GM12878 (cell line): ENCODE data around the gene METAP1D. TPM values are rescaled to one million over a fixed set of nuclear protein-coding genes. Genes with fewer than 3 reads are reported as not detected.

Experiments used
- ATAC-seq: fragments of 200-7000 bp; cut with Tn5 transposase; 3 replicates; pipeline ENCODE4 v1.9.1; 2020; ENCODE audit warnings: mild to moderate bottlenecking, moderate library complexity
- BruUV-seq: library from RNA; stranded (reverse); fragments of 400-500 nt; replicated peaks from 2 replicates; lab custom pipeline; 2021; lab: Mats Ljungman, UMichigan
- CTCF ChIA-PET: fragments of 300-600 bp; sonication (Branson Sonifier 250); formaldehyde crosslinking; extraction: SDS; loops from one replicate; lab custom pipeline; 2021; ENCODE audit warnings: inconsistent platforms; lab: Yijun Ruan, JAX
- POLR2A ChIA-PET: fragments of 350-600 bp; formaldehyde crosslinking; extraction: SDS; loops from one replicate; lab custom pipeline; 2021; ENCODE audit warnings: inconsistent platforms; lab: Charles Lee
- RAD21 ChIA-PET: fragments of 300-600 bp; sonication (Branson Sonifier 250); formaldehyde crosslinking; loops from one replicate; lab custom pipeline; 2023; ENCODE audit warnings: antibody characterized with exemption; ENCODE audit not compliant: unreplicated experiment; lab: Charles Lee
- SMC1A ChIA-PET: fragments of 300-600 bp; sonication (Branson Sonifier 250); formaldehyde crosslinking; loops from one replicate; lab custom pipeline; 2023; ENCODE audit not compliant: unreplicated experiment, uncharacterized antibody; lab: Charles Lee
- DNase-seq: peaks from one replicate; pipeline ENCODE4 v3.0.0-alpha.2; 2011; ENCODE audit warnings: low read depth, low spot score
- FAIRE-seq: peaks from 3 replicates; lab custom pipeline; 2011; peaks lifted over from hg19 to GRCh38; lab: Jason Lieb, UNC
- H2AFZ ChIP-seq: 2 replicates; pipeline ENCODE4 v1.6.0; 2011; ENCODE audit warnings: low read depth, low read length, control low read depth; ENCODE audit not compliant: control insufficient read depth
- H3K27ac ChIP-seq: 2 replicates; pipeline ENCODE4 v1.5.1; 2011; ENCODE audit warnings: control low read depth; ENCODE audit not compliant: control insufficient read depth, insufficient read depth
- H3K27me3 ChIP-seq, 2 experiments: replicated peaks in 1 of 2; 2 replicates each; pipeline versions ENCODE4 v1.6.0 to v1.6.1; 2011; ENCODE audit warnings: low read length in 1 of 2; ENCODE audit not compliant: control insufficient read depth in 2 of 2, insufficient read depth in 2 of 2
- H3K36me3 ChIP-seq, 2 experiments: 2 replicates each; pipeline ENCODE4 v1.5.1; 2011; ENCODE audit warnings: low read length in 1 of 2; ENCODE audit not compliant: control insufficient read depth in 2 of 2, insufficient read depth in 2 of 2
- H3K4me1 ChIP-seq: 2 replicates; pipeline ENCODE4 v1.6.1; 2011; ENCODE audit warnings: mild to moderate bottlenecking, low read length, moderate library complexity, mixed read lengths; ENCODE audit not compliant: control insufficient read depth, insufficient read depth
- H3K4me2 ChIP-seq: 2 replicates; pipeline ENCODE4 v1.6.0; 2011; ENCODE audit warnings: control low read depth; ENCODE audit not compliant: control insufficient read depth, insufficient read depth
- H3K4me3 ChIP-seq: fragments of 200-600 bp; sonication (generic); 2 replicates; pipeline ENCODE4 v1.5.1; 2016
- H3K79me2 ChIP-seq: 2 replicates; pipeline ENCODE4 v1.6.0; 2011; ENCODE audit warnings: low read length; ENCODE audit not compliant: control insufficient read depth, insufficient read depth
- H3K9ac ChIP-seq: 2 replicates; pipeline ENCODE4 v1.8.0; 2011; ENCODE audit warnings: low read length, control low read depth, mixed read lengths; ENCODE audit not compliant: control insufficient read depth, insufficient read depth
- H3K9me3 ChIP-seq: replicated peaks from 3 replicates; pipeline ENCODE4 v1.5.1; 2011; ENCODE audit warnings: mild to moderate bottlenecking, low read length; ENCODE audit not compliant: control insufficient read depth, insufficient read depth
- H4K20me1 ChIP-seq: 2 replicates; pipeline ENCODE4 v1.6.0; 2011; ENCODE audit not compliant: control insufficient read depth, insufficient read depth
- ATF7 ChIP-seq: fragments of 450-650 bp; IDR thresholded peaks from 2 replicates; pipeline ENCODE4 v1.6.1; 2016; ENCODE audit warnings: low read depth, mild to moderate bottlenecking
- BACH1 ChIP-seq: fragments of 450-650 bp; IDR thresholded peaks from 2 replicates; pipeline ENCODE4 v1.6.1; 2017; ENCODE audit warnings: mild to moderate bottlenecking, borderline replicate concordance
- CHD2 ChIP-seq: IDR thresholded peaks from 2 replicates; pipeline ENCODE4 v1.6.1; 2011; ENCODE audit warnings: low read depth, low read length, improper control_type of control experiment, borderline replicate concordance
- CHD4 ChIP-seq: fragments of 200-600 bp; sonication (generic); IDR thresholded peaks from 2 replicates; pipeline ENCODE4 v1.6.1; 2016; ENCODE audit warnings: mild to moderate bottlenecking
- HDAC6 ChIP-seq: fragments of 200-600 bp; sonication (generic); IDR thresholded peaks from one replicate; pipeline ENCODE4 v1.8.0; 2017; ENCODE audit warnings: antibody characterized with exemption; ENCODE audit not compliant: unreplicated experiment
- MYC ChIP-seq: IDR thresholded peaks from 2 replicates; pipeline ENCODE4 v1.6.1; 2011; ENCODE audit warnings: mild to moderate bottlenecking, low read length, moderate library complexity, inconsistent platforms; ENCODE audit not compliant: insufficient read depth, insufficient replicate concordance, insufficient read length, severe bottlenecking
- PAX5 ChIP-seq: IDR thresholded peaks from 2 replicates; pipeline ENCODE4 v1.6.1; 2011; ENCODE audit warnings: low read depth, low read length, borderline replicate concordance
- SMAD5 ChIP-seq: IDR thresholded peaks from 2 replicates; pipeline ENCODE4 v1.6.1; 2016; ENCODE audit warnings: antibody characterized with exemption, low read depth
- SREBF1 ChIP-seq: IDR thresholded peaks from 2 replicates; pipeline ENCODE4 v1.6.1; 2012; ENCODE audit warnings: mild to moderate bottlenecking, low read length
- WGBS: methylation state at CpG from one replicate; pipeline ENCODE4 v1.1.6; 2016; ENCODE audit warnings: low lambda C conversion rate; ENCODE audit not compliant: insufficient replicate concordance, insufficient coverage; ENCODE audit errors: missing lambda C conversion rate; 5-methylcytosine and 5-hydroxymethylcytosine counted together
- in situ Hi-C: fragments of 300-500 bp; cut with MboI; formaldehyde crosslinking; loops from 9 replicates; pipeline ENCODE4 v1.14.3; 2018; ENCODE audit warnings: mixed read lengths
- intact Hi-C: fragments of 100-400 bp; cut with micrococcal nuclease; formaldehyde crosslinking; loops from one replicate; pipeline ENCODE4 v1.14.2; 2022; ENCODE audit not compliant: unreplicated experiment
- polyA plus RNA-seq, 11 experiments: library from polyadenylated mRNA; depleted of rRNA in 4 of 11; unstranded in 6 of 11; stranded (reverse) in 5 of 11; fragments of >200 nt; fragmentation: Nextera tagmentation in 4 of 11; fragmentation: Illumina TruSeq in 1 of 11; extraction: Ambion mirVana in 4 of 11; extraction: Trizol in 1 of 11; gene quantifications; 1 replicate in 1 of 11; 2 replicates in 10 of 11; pipeline versions ENCODE4 v1.2.1 to v1.2.3, GENCODE V29; 2011 to 2016; ENCODE audit warnings: inconsistent platforms in 2 of 11, missing spikeins in 2 of 11, low read depth in 1 of 11
- total RNA-seq, 4 experiments: library from RNA; depleted of rRNA in 3 of 4; stranded (reverse); fragments of >200 nt in 3 of 4; fragmentation: Illumina TruSeq in 1 of 4; extraction: Trizol in 1 of 4; gene quantifications; 2 replicates each; pipeline versions ENCODE4 v1.2.1 to v1.2.3, GENCODE V29; 2013 to 2021
- TF ChIP-seq, protein P1 (sequence below): fragments of 450-650 bp; IDR thresholded peaks from 2 replicates; pipeline ENCODE4 v1.6.1; 2016; ENCODE audit warnings: mild to moderate bottlenecking
- TF ChIP-seq, protein P2 (sequence below): fragments of 450-650 bp; IDR thresholded peaks from 2 replicates; pipeline ENCODE4 v1.6.1; 2016; ENCODE audit warnings: mild to moderate bottlenecking, moderate library complexity, borderline replicate concordance
- TF ChIP-seq, protein P3 (sequence below): fragments of 450-650 bp; formaldehyde crosslinking; IDR thresholded peaks from 2 replicates; pipeline ENCODE4 v1.4.0; 2020; ENCODE audit warnings: mild to moderate bottlenecking, moderate library complexity

Gene METAP1D
- total and polyA plus RNA-seq, 10 of the 15 experiments (the other 5 are each of a cell fraction or from before 2014, with no cell fraction given): 4.5 to 12.1 (median 7.8) TPM

DNA sequence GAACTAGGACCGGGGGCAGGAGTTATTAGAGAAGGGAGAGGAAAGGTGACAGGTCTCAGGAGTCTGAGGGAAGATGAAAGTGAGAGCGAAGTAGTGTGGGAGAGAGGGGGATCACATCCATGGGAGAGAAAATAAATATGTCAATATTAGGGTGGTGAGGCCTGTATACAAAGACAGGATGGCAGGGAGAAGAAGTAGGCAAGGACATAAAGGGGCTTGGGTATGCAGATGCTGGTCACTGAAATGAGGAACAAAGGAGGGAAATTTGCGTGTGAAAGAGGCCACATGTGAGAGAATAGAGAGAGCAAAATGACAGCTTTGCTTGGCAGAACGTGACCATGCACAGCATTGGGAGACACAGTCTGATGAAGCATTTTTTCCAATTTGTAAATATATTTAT is 13.6 kb downstream of the METAP1D start (continued):
- no peak for TF ChIP-seq SMAD5
- TF ChIP-seq, all 136 proteins: peak for 7

DNA sequence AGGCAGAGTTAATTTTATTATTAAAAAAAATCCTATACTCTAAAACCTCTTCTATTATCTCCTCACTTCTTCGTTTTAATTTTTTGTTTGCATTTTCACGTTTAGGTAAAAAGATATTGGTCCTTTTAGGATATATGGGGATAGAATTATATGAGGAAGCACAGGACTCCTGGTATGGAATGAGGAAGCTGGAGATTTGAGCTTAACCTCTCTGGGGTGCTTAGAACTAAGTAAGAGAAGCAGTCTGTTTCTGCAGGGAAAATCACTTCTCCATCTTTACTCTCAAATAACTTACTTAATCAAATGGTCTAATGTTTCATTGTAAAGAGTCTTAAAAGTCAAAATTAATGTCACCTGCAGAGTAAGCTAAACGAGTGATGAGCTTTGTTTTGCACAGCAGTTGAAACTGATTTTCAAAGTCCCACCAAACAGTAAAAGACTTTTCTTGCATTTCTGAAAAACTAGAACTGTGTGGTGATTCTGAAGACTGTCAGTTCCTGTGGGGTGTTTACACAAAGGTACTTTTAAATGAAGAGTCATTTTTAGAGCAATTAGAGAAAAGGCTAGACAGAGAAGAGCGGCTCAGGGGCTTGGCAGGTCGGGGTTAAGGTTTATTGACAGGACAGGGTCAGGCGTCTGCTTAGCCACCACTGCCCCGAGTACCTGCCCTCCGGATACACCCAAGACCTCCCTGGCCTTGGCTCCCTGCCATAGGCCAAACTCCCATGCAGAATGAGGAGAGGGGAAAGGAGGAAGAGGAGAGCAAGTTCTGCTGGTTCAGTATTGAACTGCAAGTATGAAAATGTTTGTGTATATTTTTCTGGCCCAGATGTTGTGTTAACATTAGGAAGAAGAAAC is 21.6 kb downstream of the METAP1D start:
- ChIA-PET RAD21 (no interaction called here), CTCF (interaction anchor here (0.5 kb wide), 1 partner anchor 111 kb away, joined by 3 read pairs; no protein-coding TSS in a partner anchor), SMC1A (interaction anchor here (1.1 kb wide), 3 partner anchors 16 to 33 kb away, joined by 3 to 4 read pairs (median 3); no protein-coding TSS in a partner anchor), POLR2A (no interaction called here)
- DNase-seq (no peak), FAIRE-seq (no peak), ATAC-seq (no peak)
- H3K27ac ChIP-seq: no peak overlapping the region
- TF ChIP-seq ATF7: no peak
- TF ChIP-seq CHD4: no peak
- TF ChIP-seq, protein P1, sequence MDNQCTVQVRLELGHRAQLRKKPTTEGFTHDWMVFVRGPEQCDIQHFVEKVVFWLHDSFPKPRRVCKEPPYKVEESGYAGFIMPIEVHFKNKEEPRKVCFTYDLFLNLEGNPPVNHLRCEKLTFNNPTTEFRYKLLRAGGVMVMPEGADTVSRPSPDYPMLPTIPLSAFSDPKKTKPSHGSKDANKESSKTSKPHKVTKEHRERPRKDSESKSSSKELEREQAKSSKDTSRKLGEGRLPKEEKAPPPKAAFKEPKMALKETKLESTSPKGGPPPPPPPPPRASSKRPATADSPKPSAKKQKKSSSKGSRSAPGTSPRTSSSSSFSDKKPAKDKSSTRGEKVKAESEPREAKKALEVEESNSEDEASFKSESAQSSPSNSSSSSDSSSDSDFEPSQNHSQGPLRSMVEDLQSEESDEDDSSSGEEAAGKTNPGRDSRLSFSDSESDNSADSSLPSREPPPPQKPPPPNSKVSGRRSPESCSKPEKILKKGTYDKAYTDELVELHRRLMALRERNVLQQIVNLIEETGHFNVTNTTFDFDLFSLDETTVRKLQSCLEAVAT: no peak
- TF ChIP-seq, protein P2, sequence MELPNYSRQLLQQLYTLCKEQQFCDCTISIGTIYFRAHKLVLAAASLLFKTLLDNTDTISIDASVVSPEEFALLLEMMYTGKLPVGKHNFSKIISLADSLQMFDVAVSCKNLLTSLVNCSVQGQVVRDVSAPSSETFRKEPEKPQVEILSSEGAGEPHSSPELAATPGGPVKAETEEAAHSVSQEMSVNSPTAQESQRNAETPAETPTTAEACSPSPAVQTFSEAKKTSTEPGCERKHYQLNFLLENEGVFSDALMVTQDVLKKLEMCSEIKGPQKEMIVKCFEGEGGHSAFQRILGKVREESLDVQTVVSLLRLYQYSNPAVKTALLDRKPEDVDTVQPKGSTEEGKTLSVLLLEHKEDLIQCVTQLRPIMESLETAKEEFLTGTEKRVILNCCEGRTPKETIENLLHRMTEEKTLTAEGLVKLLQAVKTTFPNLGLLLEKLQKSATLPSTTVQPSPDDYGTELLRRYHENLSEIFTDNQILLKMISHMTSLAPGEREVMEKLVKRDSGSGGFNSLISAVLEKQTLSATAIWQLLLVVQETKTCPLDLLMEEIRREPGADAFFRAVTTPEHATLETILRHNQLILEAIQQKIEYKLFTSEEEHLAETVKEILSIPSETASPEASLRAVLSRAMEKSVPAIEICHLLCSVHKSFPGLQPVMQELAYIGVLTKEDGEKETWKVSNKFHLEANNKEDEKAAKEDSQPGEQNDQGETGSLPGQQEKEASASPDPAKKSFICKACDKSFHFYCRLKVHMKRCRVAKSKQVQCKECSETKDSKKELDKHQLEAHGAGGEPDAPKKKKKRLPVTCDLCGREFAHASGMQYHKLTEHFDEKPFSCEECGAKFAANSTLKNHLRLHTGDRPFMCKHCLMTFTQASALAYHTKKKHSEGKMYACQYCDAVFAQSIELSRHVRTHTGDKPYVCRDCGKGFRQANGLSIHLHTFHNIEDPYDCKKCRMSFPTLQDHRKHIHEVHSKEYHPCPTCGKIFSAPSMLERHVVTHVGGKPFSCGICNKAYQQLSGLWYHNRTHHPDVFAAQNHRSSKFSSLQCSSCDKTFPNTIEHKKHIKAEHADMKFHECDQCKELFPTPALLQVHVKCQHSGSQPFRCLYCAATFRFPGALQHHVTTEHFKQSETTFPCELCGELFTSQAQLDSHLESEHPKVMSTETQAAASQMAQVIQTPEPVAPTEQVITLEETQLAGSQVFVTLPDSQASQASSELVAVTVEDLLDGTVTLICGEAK: no peak
- TF ChIP-seq PAX5: no peak
- TF ChIP-seq CHD2: no peak
- TF ChIP-seq, protein P3, sequence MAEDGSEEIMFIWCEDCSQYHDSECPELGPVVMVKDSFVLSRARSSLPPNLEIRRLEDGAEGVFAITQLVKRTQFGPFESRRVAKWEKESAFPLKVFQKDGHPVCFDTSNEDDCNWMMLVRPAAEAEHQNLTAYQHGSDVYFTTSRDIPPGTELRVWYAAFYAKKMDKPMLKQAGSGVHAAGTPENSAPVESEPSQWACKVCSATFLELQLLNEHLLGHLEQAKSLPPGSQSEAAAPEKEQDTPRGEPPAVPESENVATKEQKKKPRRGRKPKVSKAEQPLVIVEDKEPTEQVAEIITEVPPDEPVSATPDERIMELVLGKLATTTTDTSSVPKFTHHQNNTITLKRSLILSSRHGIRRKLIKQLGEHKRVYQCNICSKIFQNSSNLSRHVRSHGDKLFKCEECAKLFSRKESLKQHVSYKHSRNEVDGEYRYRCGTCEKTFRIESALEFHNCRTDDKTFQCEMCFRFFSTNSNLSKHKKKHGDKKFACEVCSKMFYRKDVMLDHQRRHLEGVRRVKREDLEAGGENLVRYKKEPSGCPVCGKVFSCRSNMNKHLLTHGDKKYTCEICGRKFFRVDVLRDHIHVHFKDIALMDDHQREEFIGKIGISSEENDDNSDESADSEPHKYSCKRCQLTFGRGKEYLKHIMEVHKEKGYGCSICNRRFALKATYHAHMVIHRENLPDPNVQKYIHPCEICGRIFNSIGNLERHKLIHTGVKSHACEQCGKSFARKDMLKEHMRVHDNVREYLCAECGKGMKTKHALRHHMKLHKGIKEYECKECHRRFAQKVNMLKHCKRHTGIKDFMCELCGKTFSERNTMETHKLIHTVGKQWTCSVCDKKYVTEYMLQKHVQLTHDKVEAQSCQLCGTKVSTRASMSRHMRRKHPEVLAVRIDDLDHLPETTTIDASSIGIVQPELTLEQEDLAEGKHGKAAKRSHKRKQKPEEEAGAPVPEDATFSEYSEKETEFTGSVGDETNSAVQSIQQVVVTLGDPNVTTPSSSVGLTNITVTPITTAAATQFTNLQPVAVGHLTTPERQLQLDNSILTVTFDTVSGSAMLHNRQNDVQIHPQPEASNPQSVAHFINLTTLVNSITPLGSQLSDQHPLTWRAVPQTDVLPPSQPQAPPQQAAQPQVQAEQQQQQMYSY (CRISPR knock-in tag): no peak
- TF ChIP-seq MYC: no peak
- TF ChIP-seq HDAC6: no peak
- TF ChIP-seq BACH1: no peak
- no peak for TF ChIP-seq SREBF1
- H3K4me3 ChIP-seq: no peak overlapping the region
- no peaks in the 10 kb centered on the region for H4K20me1 ChIP-seq
- no peaks in the 10 kb centered on the region for H3K36me3 ChIP-seq
- in situ Hi-C loops: no loop called here
- no peak overlapping the region for H2AFZ ChIP-seq
- no TSS peak for BruUV-seq
- H3K27me3 ChIP-seq: no peaks in the 10 kb centered on the region
- no peaks in the 10 kb centered on the region for H3K79me2 ChIP-seq
- no peak overlapping the region for H3K9ac ChIP-seq
- no peaks in the 10 kb centered on the region for H3K9me3 ChIP-seq
- H3K4me2 ChIP-seq: no peak overlapping the region
- H3K4me1 ChIP-seq: no peaks in the 10 kb centered on the region
- intact Hi-C loops: no loop called here
- WGBS: 78% methylated on average over 8 of the region's 8 CpGs
